Upper lobe of left lung (tissue), 4 donors: ENCODE measurements around the gene C4BPB.

Experiments
- CTCF ChIP-seq, 6 experiments: fragments of 450-650 bp in 4 of 6; fragments of 200-600 bp in 2 of 6; sonication (generic) in 2 of 6; IDR thresholded peaks; one replicate each; pipeline ENCODE4 v1.5.1; 2016 to 2019; ENCODE audit warnings: antibody characterized with exemption in 6 of 6
- EP300 ChIP-seq, 4 donors: sonication (generic); formaldehyde crosslinking; IDR thresholded peaks; one replicate each; pipeline ENCODE4 v1.5.1; 2017; ENCODE audit warnings: antibody characterized with exemption in 4 of 4, control low read depth in 2 of 4

- TF ChIP-seq EP300 (IDR thresholded peaks at IDR 0.05) (no peak), CTCF (IDR thresholded peaks at IDR 0.05) (no peak)
Observed at GRCh38 chr1:207081806-207082205, 6.9 kb upstream of the C4BPB start.
